Raji (cell line): ENCODE results near the gene RILP.

Experiments used
- POLR2A ChIP-seq: IDR thresholded peaks from 2 replicates; pipeline ENCODE4 v1.6.1; 2011; ENCODE audit warnings: low read depth, low read length, control low read depth; ENCODE audit not compliant: insufficient read depth

RILP gene

GRCh38 chr17:1650731-1651558 is 1.3 kb upstream of the RILP start:
- TF ChIP-seq POLR2A = no peak

GRCh38 chr17:1648963-1649843 is 463 bp downstream of the RILP start:
- TF ChIP-seq POLR2A = no peak

GRCh38 chr17:1648173-1648962 is 1.3 kb downstream of the RILP start:
- TF ChIP-seq POLR2A = no peak

- no peak for TF ChIP-seq POLR2A
Measured at GRCh38 chr17:1647802-1648171, 1.9 kb downstream of the RILP start.

DNA sequence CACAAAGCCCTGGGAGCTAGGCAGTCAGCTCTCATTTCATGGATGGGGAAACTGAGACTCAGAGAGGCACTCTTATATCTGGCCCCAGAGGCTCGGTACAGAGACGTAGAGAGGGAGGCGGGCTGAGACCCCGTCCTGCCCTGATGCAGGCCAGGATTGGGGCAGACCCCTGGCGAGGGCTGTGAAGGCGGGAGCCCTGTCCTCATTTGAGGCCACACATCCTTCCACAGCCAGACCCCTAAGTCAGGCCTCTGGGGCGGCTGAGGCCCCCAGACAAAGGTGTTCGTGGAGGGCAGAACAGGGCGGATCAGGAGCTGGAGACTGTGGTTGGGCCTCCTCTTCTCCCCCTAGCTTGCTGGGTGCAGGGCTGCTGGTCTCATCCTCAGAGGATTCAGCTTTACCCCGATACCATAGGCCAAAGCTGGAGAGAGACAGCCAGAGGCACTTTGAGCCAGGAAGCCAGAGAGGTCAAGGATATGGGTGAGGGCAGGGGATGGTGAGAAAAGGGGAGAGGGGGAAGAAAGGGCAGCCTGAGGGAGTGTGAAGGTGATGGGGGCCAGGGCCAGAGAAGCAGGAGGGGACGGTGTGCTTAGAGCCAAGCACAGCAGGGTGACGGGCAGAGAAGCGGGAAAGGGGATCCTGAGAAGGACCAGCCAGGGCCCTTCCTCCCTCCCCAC is 3.3 kb downstream of the RILP start:
- no peak for TF ChIP-seq POLR2A

- TF ChIP-seq POLR2A = no peak
Measured at GRCh38 chr17:1645207-1646171, 4.2 kb downstream of the RILP start, which contains the start of gene SCARF1. SCARF1 (minus strand) TSS chr17:1645732; CDS start chr17:1645697, 35 bp downstream.

DNA sequence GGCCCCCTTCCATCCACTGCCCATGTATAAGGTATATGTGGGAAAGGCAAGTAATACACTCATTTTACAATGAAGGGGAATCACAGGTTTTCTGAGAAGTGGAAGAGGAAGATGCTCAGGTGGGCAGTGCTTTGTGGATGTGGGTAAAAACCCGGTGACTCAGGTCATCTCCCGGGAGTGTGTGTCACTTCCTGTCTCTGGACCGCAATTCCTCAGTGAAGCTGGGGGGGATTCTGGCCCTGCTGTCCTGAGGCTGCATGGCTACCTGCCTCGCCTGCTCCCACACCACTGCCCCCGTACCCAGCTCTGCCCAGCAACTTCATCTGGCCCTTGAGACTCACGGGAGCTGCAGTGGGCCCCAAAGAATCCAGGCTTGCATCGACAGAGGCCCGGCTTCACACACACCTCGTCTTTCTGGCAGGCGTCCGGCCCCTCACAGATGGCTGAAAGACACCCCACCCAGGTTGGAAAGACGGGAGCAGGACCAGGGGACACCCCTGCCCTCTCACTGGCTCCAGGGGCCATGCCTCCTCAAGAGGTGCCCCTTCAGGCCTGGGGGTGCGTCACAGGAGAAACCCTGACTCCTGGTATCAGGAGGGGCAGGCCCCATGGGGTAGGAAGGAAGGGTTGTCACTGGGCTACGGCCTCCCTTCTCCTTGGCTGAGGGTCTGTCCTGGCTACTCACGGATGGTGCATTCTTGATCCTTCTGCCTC is 5.0 kb downstream of the RILP start:
- no peak for TF ChIP-seq POLR2A

DNA sequence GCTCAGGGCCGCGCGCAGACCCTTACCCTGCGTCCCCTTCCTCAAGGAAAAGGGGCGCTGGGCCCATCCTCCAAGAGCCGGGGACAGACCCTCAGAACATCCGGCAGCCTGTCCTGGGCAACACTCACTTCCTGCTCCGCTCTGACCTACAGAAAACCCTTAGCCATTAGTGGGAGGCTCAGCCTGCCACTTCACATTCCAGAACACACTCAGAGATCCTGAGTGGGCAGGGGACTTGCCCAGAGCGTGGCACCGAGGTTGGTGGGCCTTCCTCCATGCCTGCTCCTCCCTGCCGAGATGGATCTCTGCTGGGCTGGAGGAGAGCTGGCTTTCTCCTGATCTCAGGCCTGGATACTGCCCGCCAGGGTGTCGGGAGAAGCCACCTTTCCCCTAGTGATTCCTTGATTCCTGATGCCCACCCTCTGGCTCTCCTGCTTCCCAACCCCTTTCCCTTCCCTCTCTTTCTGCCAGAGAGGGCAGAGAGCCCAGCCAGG is 5.6 kb downstream of the RILP start:
- no peak for TF ChIP-seq POLR2A

DNA sequence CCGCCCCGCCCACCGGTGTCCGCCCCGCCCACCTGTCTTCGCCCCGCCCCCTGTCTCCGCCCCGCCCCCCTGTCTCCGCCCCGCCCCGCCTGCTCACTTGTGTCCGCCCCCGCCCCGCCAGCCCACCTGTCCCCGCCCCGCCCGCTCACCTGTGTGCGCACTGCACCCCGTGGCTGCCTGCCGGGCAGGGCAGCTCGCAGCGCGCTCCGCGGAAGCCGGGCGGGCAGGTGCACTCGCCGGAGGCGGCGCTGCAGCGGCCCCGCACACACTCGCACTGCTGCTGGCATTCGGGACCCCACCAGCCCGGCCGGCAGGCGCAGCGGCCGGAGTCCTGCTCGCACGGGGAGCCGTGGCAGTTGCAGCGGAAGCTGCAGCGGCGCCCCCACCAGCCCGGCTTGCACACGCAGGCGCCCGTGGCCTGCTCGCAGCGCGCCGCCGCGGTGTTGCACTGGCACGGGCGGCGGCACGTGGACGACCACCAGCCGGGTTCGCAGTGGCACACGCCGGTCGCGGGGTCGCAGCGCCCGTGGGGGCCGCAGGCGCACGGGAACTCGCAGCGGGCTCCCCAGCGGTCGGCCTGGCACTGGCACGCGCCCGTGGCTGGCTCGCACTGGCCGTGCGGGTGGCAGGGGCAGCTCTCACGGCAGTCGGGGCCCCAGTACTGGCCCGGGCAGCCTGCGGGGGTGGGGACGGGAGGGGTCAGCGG is 6.2 kb downstream of the RILP start:
- no peak for TF ChIP-seq POLR2A

- TF ChIP-seq POLR2A = no peak
Measured at GRCh38 chr17:1641065-1641403, 8.6 kb downstream of the RILP start.

DNA sequence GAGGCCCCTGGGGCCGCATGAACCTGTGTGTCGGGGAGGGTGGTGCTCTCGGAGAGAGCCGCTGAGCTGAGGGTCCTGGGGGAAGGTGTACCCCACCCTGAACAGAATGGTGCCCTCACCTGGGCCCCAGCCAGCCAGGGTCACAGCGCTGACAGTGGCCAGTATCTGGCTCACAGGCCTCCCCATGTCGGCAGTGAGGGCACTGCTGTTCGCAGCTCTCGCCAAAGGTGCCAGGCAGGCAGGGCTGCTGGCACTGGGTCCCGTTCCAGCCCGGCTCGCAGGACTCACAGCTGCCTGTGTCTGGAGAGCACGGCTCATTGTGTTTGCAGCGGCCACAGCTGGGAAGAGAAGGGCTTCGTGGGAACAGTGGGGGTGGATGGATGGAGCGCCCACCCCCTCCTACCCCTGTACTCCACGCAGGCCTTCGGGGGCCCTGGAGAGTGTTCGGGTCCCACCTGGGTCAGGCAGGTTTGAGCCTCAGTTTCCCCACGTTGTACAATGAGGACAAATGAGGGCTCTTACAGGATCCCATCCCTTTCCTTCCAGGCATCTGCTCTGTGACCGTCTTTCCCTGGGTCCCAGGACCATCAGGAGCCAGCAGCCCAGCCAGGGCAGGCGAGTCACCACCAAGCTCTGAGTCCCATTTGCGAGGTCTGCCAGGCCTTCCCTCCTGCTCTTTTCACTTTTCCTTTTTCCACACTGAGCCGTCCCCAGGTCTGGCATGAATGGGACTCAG is 9.2 kb downstream of the RILP start:
- no peak for TF ChIP-seq POLR2A
